Stomach (tissue), 9 donors: ENCODE data around the gene ACTR8. TPM values are rescaled to one million over a fixed set of nuclear protein-coding genes. Genes with fewer than 3 reads are reported as not detected.

Experiments used
- DNase-seq, 2 donors: peaks; one replicate each; pipeline versions ENCODE4 v3.0.0 to v3.0.0-alpha.2; 2013 to 2019
- H3K27ac ChIP-seq, 5 donors: fragments of 200-600 bp in 4 of 5; sonication (generic) in 4 of 5; one replicate each; pipeline ENCODE4 v1.5.1; 2013 to 2019; ENCODE audit warnings: mild to moderate bottlenecking in 1 of 5, moderate library complexity in 1 of 5
- H3K27me3 ChIP-seq, 3 donors: fragments of 200-600 bp; sonication (generic); one replicate each; pipeline ENCODE4 v1.5.1; 2017 to 2019; ENCODE audit warnings: mixed run types in 1 of 3
- H3K36me3 ChIP-seq, 4 donors: fragments of 200-600 bp; sonication (generic); 1 replicate in 3 of 4; 2 replicates in 1 of 4; pipeline ENCODE4 v1.5.1; 2016 to 2019
- H3K4me1 ChIP-seq, 4 donors: fragments of 200-600 bp; sonication (generic); one replicate each; pipeline ENCODE4 v1.5.1; 2016 to 2019
- H3K4me3 ChIP-seq, 4 donors: fragments of 200-600 bp; sonication (generic) in 3 of 4; one replicate each; pipeline ENCODE4 v1.5.1; 2016 to 2019; ENCODE audit warnings: mild to moderate bottlenecking in 1 of 4
- H3K9me3 ChIP-seq, 4 donors: fragments of 200-600 bp; sonication (generic); one replicate each; pipeline ENCODE4 v1.5.1; 2016 to 2019
- EP300 ChIP-seq: sonication (generic); formaldehyde crosslinking; IDR thresholded peaks from one replicate; pipeline ENCODE4 v1.6.1; 2017; ENCODE audit warnings: antibody characterized with exemption
- POLR2A ChIP-seq, 4 donors: fragments of 450-650 bp; IDR thresholded peaks; one replicate each; pipeline ENCODE4 v1.6.1; 2016; ENCODE audit warnings: antibody characterized with exemption in 4 of 4, control low read depth in 2 of 4, mild to moderate bottlenecking in 1 of 4, moderate library complexity in 1 of 4
- POLR2AphosphoS5 ChIP-seq, 3 donors: sonication (generic); formaldehyde crosslinking; IDR thresholded peaks; one replicate each; pipeline ENCODE4 v1.6.1; 2016; ENCODE audit warnings: antibody characterized with exemption in 3 of 3
- WGBS, 5 donors: extraction: QIAGEN DNeasy Blood & Tissue Kit in 3 of 5; methylation state at CpG; one replicate each; pipeline versions ENCODE4 v1.1.5 to v1.1.7; 2013 to 2018; 5-methylcytosine and 5-hydroxymethylcytosine counted together
- intact Hi-C: fragments of 100-400 bp; cut with DNase I; formaldehyde crosslinking; loops from one replicate; pipeline ENCODE4 v1.15.1; 2023; ENCODE audit warnings: low total_unique reads
- polyA plus RNA-seq, 3 donors: library from polyadenylated mRNA; stranded (reverse); fragments of 200-250 nt; gene quantifications; one replicate each; pipeline ENCODE4 v1.2.3, GENCODE V29; 2013
- total RNA-seq, 5 donors: library from RNA; depleted of rRNA; stranded (reverse); fragments of >200 nt; gene quantifications; one replicate each; pipeline versions ENCODE4 v1.1.0 to v1.2.3, GENCODE V29; 2014 to 2016
- TF ChIP-seq, protein P1 (sequence below), 7 experiments: fragments of 450-650 bp in 4 of 7; fragments of 200-600 bp in 3 of 7; sonication (generic) in 3 of 7; IDR thresholded peaks; one replicate each; pipeline ENCODE4 v1.5.1; 2016 to 2019; ENCODE audit warnings: antibody characterized with exemption in 7 of 7, control low read depth in 2 of 7, mild to moderate bottlenecking in 1 of 7
- donor health status: healthy with polysubstance abuse.
- donor health status: Bipolar disorder and iron deficiency.
- donor health status: healthy.

ACTR8 gene
- total and polyA plus RNA-seq, 8 donors: 6.7 to 171 (median 12.9) TPM

DNA sequence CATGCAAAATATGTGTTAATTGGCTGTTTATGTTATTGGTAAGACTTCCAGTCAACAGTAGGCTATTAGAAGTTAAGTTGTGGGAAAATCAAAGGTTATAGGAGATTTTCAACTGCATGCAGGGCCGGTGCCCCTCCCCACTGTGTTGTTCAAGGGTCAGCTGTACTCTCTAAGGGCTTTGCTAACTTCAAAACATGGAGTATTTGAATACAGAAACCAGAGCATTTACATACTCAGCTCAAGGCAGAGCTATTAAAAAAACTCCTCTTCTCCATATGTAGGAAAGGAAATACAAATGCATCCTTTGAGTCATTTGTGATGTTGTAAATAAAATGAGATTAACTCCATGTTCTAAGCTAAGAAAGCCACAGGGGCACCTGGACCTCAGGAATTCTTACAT is 18.8 kb downstream of the ACTR8 start:
- H3K4me3 ChIP-seq: no peak overlapping the region
- no peaks in the 10 kb centered on the region for H3K9me3 ChIP-seq
- no peak for DNase-seq
- H3K27ac ChIP-seq: no peak overlapping the region
- intact Hi-C loops: no loop called here
- TF ChIP-seq EP300 (no peak), POLR2AphosphoS5 (IDR thresholded peaks at IDR 0.05) (no peak), POLR2A (IDR thresholded peaks at IDR 0.05) (no peak)
- TF ChIP-seq, protein P1, sequence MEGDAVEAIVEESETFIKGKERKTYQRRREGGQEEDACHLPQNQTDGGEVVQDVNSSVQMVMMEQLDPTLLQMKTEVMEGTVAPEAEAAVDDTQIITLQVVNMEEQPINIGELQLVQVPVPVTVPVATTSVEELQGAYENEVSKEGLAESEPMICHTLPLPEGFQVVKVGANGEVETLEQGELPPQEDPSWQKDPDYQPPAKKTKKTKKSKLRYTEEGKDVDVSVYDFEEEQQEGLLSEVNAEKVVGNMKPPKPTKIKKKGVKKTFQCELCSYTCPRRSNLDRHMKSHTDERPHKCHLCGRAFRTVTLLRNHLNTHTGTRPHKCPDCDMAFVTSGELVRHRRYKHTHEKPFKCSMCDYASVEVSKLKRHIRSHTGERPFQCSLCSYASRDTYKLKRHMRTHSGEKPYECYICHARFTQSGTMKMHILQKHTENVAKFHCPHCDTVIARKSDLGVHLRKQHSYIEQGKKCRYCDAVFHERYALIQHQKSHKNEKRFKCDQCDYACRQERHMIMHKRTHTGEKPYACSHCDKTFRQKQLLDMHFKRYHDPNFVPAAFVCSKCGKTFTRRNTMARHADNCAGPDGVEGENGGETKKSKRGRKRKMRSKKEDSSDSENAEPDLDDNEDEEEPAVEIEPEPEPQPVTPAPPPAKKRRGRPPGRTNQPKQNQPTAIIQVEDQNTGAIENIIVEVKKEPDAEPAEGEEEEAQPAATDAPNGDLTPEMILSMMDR (IDR thresholded peaks at IDR 0.05): no peak
- H3K27me3 ChIP-seq: no peaks in the 10 kb centered on the region
- H3K36me3 ChIP-seq: peaks cover 37 to 100% (median 98%) of the 10 kb centered on the region in 4 donors
- peaks cover 0 to 9% (median 0%) of the 10 kb centered on the region in 4 donors for H3K4me1 ChIP-seq
- 87 to 100% (median 91%) methylated on average over 1 of the region's 1 CpG for WGBS, 5 donors

DNA sequence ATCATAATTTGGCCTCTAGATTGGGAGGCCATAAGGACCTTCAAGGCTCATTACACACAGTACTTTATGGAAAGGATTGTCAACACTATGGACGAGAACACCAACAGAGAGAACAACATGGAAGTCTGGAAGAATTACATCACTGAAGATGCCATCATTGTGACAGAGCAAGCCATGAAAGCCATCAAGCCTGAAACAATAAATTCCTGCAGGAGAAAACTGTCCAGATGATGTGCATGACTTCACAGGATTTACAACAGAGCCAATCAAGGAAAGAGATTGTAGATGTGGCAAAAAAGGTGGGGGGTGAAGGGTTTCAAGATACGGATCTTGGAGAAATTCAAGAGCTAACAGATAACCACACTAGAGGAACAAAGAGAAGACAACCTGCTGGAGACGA is 19.7 kb downstream of the ACTR8 start:
- no peak for DNase-seq
- Histone ChIP-seq H3K4me3 (no peak overlapping the region), H3K27ac (no peak overlapping the region), H3K4me1 (peaks cover 0 to 9% (median 0%) of the 10 kb centered on the region in 4 donors), H3K9me3 (no peaks in the 10 kb centered on the region), H3K27me3 (no peaks in the 10 kb centered on the region), H3K36me3 (peaks cover 35 to 94% (median 89%) of the 10 kb centered on the region in 4 donors)
- 91 to 99% (median 96%) methylated on average over 3 of the region's 3 CpGs for WGBS, 5 donors
- TF ChIP-seq POLR2AphosphoS5 (IDR thresholded peaks at IDR 0.05): no peak
- TF ChIP-seq POLR2A (IDR thresholded peaks at IDR 0.05): no peak
- TF ChIP-seq, protein P1 (IDR thresholded peaks at IDR 0.05): no peak
- no peak for TF ChIP-seq EP300
- intact Hi-C loops: no loop called here

DNA sequence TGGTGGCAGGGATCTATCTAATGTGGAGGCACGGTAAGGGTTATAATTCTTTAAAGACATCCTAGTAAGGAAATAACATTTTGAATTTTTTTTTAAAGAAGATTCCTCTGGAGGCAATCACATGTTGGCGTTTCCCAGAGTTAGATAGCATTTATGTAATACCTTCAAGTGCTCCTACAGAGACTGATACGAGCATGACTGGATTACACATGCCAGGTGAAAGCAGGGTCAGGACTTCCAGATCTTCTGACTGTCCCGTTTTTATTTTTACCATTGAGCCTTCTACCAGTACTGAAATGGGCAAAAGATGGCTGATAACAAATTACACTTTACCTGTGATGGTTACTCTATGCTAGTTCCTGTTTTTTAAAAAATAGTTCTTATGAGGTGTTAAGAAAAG is 21.8 kb downstream of the ACTR8 start:
- Histone ChIP-seq H3K27ac (no peak overlapping the region), H3K4me1 (peaks cover 0 to 9% (median 0%) of the 10 kb centered on the region in 4 donors), H3K4me3 (no peak overlapping the region), H3K36me3 (peaks cover 26 to 74% (median 68%) of the 10 kb centered on the region in 4 donors), H3K27me3 (no peaks in the 10 kb centered on the region), H3K9me3 (no peaks in the 10 kb centered on the region)
- intact Hi-C loops: no loop called here
- no peak for TF ChIP-seq POLR2AphosphoS5 (IDR thresholded peaks at IDR 0.05)
- no peak for TF ChIP-seq POLR2A (IDR thresholded peaks at IDR 0.05)
- 80 to 90% (median 89%) methylated on average over 4 of the region's 4 CpGs for WGBS, 5 donors
- DNase-seq: no peak

DNA sequence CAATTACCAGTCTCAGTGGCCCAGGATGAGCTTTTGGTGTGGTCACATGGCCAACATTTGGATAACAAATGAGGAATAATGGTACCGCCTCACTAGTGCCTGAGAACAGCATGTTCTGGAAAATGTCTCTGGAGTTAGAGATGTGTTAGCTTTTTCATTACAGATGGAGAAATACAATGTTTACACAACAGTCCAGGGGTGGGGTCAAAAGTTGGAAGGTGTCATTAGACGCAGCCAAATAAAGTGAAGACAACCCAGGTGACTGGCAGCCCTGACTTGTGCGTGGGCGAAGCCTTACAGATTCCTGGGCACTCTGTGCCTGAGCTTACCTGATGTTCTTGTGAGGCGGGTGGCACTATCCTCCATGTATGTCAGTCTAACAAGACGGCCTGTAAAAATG is 22.8 kb downstream of the ACTR8 start:
- H3K27ac ChIP-seq: no peak overlapping the region
- no peaks in the 10 kb centered on the region for H3K9me3 ChIP-seq
- no peak for DNase-seq
- WGBS, 5 donors: 89 to 93% (median 90%) methylated on average over 6 of the region's 6 CpGs
- TF ChIP-seq POLR2AphosphoS5 (IDR thresholded peaks at IDR 0.05) (no peak), POLR2A (IDR thresholded peaks at IDR 0.05) (no peak), EP300 (no peak)
- TF ChIP-seq, protein P1 (IDR thresholded peaks at IDR 0.05): no peak
- peaks cover 18 to 63% (median 58%) of the 10 kb centered on the region in 4 donors for H3K36me3 ChIP-seq
- intact Hi-C loops: no loop called here
- peaks cover 0 to 9% (median 0%) of the 10 kb centered on the region in 4 donors for H3K4me1 ChIP-seq
- no peaks in the 10 kb centered on the region for H3K27me3 ChIP-seq
- no peak overlapping the region for H3K4me3 ChIP-seq

DNA sequence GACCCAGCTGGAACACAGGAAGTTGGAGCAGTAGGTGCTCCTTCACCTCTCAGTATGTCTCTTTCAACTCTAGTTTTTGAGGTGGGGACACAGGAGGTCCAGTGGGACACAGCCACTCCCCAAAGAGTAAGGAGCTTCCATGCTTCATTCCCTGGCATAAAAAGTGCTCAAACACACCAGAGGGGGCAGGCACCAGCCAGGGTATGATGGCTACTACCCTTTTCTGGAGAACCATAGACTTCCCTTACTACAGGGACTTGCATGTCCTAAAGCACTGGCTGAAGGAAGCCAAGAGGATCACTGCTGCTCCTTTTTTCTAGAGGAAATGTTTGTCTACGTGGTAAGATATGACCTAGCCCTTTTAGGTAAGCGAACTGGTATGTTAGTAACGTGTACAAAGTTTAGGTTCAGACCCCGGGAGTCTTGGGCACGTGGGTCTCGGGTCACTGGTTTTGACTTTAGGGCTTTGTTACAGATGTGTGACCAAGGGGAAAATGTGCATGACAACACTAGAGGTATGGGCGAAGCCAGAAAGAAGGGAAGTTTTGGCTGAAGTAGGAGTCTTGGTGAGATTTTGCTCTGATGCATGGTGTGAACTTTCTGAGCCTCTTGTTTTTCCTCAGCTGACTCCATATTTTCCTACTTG is 23.7 kb downstream of the ACTR8 start:
- H3K36me3 ChIP-seq: peaks cover 14 to 54% (median 48%) of the 10 kb centered on the region in 4 donors
- no peak overlapping the region for H3K27ac ChIP-seq
- intact Hi-C loops: no loop called here
- H3K9me3 ChIP-seq: no peaks in the 10 kb centered on the region
- WGBS, 5 donors: 72 to 84% (median 75%) methylated on average over 7 of the region's 7 CpGs
- peaks cover 0 to 9% (median 0%) of the 10 kb centered on the region in 4 donors for H3K4me1 ChIP-seq
- TF ChIP-seq POLR2AphosphoS5 (IDR thresholded peaks at IDR 0.05) (no peak), POLR2A (IDR thresholded peaks at IDR 0.05) (no peak), EP300 (no peak)
- TF ChIP-seq, protein P1 (IDR thresholded peaks at IDR 0.05): no peak
- no peak overlapping the region for H3K4me3 ChIP-seq
- no peaks in the 10 kb centered on the region for H3K27me3 ChIP-seq
- no peak for DNase-seq
